ENCODE data around the gene TLE1.
"Not testable (repeated sequence)": the region's sequence is repeated elsewhere in the genome, so short reads cannot be mapped to it uniquely, and the experiment has no call there.

TLE1 gene

DNA sequence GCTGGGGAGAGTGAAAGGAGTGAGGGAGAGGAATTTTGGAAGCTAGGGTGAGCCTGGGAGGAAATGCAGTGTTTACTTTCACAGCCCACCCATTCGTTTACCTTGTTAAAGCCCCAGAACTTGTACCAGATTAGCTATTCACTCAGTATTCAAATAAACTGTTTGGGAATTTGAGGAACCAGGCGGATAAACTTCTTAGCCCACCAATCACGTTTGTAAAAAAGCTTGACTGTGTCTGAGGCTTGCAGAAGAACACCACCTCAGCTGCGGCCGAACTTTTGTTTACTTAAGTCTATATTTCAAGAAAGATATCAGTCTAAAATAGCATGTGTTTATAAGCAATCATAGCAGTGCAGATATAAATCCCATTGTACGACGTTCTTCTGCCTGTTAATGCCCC lies 5.2 kb upstream of the TLE1 start:
- Mint-ChIP-seq H3K4me1 (ENCODE audit: low read depth) (peaks cover 7% of the 10 kb centered on the region), H3K36me3 (ENCODE audit: low read depth) (no peaks in the 10 kb centered on the region), H3K27ac (no peak overlapping the region), H3K9me3 (no peaks in the 10 kb centered on the region), H3K4me3 (no peak overlapping the region), H3K27me3 (peaks cover 41% of the 10 kb centered on the region)
- intact Hi-C loops (cut with micrococcal nuclease): no loop called here

DNA sequence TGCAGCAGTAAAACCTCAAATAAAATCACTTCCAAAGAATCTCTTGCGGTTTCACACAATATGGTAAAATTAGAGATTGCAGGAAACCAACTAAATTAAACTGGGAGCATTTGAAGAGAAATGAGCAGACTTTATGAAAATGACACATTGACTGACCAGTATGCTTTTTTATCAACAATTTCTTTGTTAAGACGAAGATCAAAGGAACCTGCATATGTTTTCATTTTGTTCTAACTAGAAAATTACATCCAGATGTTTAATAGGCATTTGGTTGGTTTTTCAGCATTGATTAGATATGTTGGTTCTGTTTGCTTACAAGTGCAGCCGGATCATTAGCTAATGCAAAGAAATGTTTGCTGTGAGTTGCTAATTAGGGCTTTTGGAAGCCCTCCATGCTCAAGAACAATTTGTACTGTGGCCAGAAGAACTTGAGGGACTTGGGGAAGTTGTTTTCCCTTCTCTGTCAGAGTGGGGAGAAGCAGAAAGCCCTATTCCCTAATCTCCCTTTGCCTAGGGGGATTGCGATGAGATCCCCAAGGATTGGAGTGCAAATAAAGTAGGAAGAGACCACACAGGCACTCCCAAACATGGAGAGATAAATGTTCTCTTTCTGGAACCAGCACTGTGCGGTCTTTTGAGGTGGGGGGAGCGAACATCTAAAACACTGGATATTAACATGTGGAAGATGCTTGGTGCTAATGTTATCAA lies 4.5 kb upstream of the TLE1 start:
- intact Hi-C loops (cut with micrococcal nuclease): no loop called here
- H3K36me3 Mint-ChIP-seq (ENCODE audit: low read depth): peaks cover 5% of the 10 kb centered on the region
- peaks cover 12% of the 10 kb centered on the region for H3K4me1 Mint-ChIP-seq (ENCODE audit: low read depth)
- no peak overlapping the region for H3K27ac Mint-ChIP-seq
- no peak overlapping the region for H3K4me3 Mint-ChIP-seq
- peaks cover 44% of the 10 kb centered on the region for H3K27me3 Mint-ChIP-seq
- H3K9me3 Mint-ChIP-seq: no peaks in the 10 kb centered on the region

DNA sequence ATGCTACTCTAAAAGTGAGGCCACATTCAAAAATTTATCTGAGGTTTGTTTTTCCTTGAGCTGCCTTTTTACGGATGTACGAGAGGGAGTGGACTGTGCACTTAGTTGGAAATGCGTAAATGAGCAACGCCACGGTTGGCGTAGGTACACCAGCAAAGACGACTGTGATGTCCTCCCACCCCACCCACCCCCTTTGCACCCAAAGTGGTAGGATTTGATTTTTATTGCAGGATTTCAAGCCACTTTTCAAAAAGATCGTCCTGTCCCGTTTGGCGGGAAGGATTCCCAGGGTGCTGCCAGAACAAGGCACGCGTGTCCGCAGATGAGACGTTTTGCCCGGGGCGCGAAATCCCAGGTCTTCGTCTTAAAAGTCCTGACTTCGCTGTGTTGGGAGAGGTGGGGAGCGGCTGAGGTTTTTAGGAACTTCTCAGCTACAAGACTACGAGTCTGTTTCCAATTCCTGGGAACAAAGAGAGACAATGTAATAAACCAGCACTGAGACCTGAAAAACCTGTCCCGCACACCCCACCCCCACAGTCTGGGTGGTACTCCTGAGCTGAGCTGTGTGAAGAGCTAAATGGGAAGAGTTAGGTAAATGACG lies 1.0 kb upstream of the TLE1 start:
- peak overlapping the region; percentile 47 for H3K27ac Mint-ChIP-seq

DNA sequence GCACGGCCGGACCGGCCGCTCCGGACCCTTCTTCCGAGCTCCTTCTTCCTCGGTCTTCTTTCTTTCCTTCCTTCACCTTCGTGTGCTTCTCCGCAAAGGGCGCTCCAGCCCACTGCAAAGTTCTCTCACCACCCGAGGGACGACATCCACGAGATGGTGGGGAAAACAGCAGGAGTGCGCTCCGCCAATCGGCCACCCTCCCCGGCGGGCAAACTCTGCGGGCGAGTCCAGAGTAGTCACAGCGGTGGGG lies 329 bp downstream of the TLE1 start:
- intact Hi-C loops (cut with micrococcal nuclease); H3K9me3 Mint-ChIP-seq: not testable (repeated sequence)
- H3K27me3 Mint-ChIP-seq: peaks cover 53% of the 10 kb centered on the region
- peaks cover 28% of the 10 kb centered on the region for H3K4me1 Mint-ChIP-seq (ENCODE audit: low read depth)
- H3K36me3 Mint-ChIP-seq (ENCODE audit: low read depth): peaks cover 15% of the 10 kb centered on the region
- peak overlapping the region; percentile 99 for H3K4me3 Mint-ChIP-seq
- peak overlapping the region; percentile 74 for H3K27ac Mint-ChIP-seq

More for the DNA sequence above, 1.0 kb upstream of the TLE1 start:
- H3K36me3 Mint-ChIP-seq (ENCODE audit: low read depth): peaks cover 15% of the 10 kb centered on the region
- intact Hi-C loops (cut with micrococcal nuclease): loop anchor here (1.0 kb wide), 2 partner anchors 48 to 577 kb away; no protein-coding TSS in a partner anchor
- H3K9me3 Mint-ChIP-seq: no peaks in the 10 kb centered on the region
- H3K4me1 Mint-ChIP-seq (ENCODE audit: low read depth): peaks cover 28% of the 10 kb centered on the region
- H3K27me3 Mint-ChIP-seq: peaks cover 64% of the 10 kb centered on the region
- H3K4me3 Mint-ChIP-seq: peak overlapping the region; percentile 76

DNA sequence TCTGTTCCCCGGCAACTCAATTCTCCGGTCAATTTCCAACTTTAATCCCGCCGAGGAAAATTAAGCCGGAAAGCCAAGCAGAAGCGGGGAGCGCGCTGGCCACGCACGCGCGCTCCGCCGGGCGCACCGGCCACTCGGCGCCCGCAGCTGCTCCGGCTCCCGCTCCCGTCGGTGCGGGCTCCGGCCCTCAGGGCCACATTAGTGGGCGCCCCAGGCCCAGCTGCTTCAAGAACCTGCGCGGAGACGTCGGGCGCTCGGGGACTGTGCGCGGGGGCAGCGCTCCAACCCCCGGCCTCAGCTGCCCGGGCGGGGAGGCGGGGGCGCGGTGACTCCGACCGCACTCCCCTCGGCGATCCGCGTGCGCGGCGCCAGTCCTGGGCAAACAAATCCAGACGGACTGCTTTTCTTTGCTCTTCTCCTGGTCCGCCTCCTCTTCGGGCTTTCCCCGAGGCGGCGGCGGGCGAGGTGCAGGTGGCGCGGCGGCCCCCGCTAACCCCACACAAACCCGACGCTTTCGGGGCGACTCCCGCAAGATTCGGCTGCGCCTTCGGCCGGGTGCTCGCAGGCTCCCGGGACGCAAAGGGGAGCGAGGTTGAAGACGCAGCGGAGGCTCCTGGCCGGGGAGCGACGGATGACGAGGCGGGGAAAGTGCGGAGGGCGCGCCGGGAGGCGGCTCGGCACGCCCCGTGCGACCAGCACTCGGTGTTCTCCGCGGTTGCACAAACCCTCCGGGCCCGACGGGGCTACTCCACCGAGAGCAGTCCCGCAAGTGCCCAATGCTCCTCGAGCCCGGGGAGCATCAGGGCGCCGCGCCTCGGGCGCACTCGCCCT lies 870 bp downstream of the TLE1 start:
- H3K27ac Mint-ChIP-seq: peak overlapping the region; percentile 74
- peaks cover 48% of the 10 kb centered on the region for H3K27me3 Mint-ChIP-seq
- H3K9me3 Mint-ChIP-seq; intact Hi-C loops (cut with micrococcal nuclease): not testable (repeated sequence)
- H3K36me3 Mint-ChIP-seq (ENCODE audit: low read depth): peaks cover 15% of the 10 kb centered on the region
- peak overlapping the region; percentile 99 for H3K4me3 Mint-ChIP-seq
- peaks cover 28% of the 10 kb centered on the region for H3K4me1 Mint-ChIP-seq (ENCODE audit: low read depth)

DNA sequence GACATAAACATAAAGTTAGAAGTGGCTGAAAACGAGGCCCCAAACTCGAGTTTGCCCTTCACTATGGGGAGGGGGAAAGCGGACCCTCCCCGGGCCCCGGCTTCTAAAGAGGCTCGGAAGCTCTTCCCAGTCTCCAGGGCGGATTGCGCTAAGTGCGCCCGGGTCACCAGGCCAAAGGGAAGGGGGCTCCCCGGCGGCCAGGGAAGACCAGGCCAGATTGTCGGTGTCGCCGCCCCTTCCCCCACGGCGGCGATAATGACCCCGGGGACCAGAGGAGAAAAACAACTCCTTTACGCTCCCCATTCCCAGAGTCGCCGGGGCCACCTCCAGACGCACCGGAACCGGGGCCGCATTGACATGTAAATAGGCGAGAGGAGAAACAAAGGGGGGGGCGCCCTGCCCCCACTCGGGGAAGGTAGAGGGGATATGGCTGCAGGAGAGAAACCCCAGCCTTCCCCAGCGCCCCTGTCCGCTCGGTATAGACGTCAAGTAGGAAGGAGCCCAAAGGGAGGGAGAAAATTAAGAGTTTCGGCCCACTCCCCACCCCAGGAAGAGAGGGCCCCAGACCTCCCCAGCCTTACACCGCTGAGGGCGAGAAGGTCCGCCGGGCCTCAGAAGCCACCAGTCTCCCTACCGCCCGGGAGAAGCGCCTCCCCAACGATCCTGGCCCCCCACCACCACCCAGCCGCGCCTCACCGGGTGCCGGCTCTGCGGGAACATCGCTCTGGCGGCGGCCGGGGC lies 1.7 kb downstream of the TLE1 start:
- Mint-ChIP-seq H3K36me3 (ENCODE audit: low read depth) (peaks cover 15% of the 10 kb centered on the region), H3K9me3 (no peaks in the 10 kb centered on the region), H3K27ac (peak overlapping the region; percentile 74), H3K27me3 (peaks cover 42% of the 10 kb centered on the region), H3K4me3 (peak overlapping the region; percentile 99), H3K4me1 (ENCODE audit: low read depth) (peaks cover 32% of the 10 kb centered on the region)
- intact Hi-C loops (cut with micrococcal nuclease): no loop called here

DNA sequence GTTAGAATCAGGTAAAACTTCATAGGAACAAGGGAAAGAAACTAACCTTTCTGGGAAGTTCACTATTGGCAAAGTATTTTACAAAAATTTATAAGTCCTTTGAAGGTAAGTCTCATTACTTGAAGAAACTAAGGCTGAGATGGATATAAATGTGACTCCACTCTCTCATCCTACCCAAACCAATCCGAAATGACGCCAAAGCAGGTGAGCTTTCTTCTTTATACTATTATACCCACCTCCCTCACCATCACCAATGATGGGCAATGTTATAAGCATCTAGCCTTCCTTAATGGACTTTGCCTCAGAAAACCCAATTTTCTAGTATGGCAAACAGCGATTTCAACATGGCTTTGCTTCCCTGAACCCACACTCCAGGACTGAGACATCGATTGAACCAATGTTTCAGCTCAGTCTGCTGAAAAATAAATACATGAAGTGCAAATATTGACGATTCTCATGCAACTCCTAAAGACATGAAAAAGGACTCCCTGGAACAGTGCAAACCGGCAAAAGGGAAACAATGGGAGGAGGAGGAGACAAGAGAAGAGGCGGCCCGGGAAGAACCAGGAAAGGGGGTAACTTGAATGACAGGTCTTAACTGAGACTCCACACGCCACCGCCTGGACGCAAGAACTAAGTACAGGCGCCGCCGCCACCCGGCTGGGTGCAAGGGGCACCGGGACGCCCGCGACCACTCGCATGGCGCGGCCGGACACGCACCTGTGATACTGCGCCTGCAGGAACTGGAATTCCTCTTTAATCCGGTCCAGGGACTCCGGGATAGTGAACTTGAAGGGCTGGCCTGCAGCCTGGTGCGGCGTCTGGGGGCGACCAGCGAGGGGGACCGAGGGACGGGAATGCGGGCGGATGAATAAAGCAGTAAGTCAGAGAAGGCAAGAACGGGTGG lies 2.5 kb downstream of the TLE1 start:
- Mint-ChIP-seq H3K4me3 (peak overlapping the region; percentile 99), H3K27me3 (peaks cover 42% of the 10 kb centered on the region), H3K4me1 (ENCODE audit: low read depth) (peaks cover 38% of the 10 kb centered on the region), H3K27ac (peak overlapping the region; percentile 74), H3K36me3 (ENCODE audit: low read depth) (peaks cover 17% of the 10 kb centered on the region), H3K9me3 (no peaks in the 10 kb centered on the region)
- intact Hi-C loops (cut with micrococcal nuclease): no loop called here

DNA sequence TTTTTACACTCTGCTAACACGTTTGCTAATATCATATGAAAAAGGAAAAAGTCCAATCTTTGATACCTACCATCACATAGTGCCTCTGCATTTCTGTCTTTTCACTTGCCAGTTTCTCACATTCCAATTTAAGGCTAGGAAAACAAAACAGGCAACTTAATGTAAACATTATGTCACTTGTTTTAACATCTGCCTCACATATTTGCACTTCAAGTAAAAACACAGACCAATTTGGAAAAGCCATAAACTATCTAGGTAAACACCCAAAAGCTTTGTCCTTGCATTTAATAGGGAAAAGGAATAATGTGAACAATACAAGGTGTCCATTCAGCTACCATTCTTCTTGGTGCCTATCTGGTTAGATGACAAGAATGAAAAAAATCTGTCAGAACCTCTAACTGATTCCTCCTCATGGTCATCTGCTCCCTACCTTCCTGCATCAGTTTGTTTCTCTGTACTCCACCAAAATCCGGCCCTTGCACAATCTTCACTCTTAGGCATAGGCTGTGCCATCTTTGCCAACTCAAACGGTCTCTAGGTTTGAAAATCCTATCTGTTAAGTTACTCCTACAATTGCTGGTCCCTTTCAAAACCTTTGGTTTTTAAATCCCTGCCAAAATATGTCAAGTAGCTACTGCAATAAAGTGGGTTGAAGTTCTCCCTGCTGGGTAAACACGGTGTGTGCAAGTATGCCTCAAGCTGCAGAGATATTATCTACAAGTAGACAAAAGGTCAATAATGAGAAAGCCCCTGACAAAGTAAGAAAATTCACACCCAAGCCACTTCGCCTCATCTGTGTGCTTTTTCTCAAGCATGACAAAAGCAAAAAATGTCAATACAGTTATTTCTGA lies 3.4 kb downstream of the TLE1 start:
- intact Hi-C loops (cut with micrococcal nuclease): no loop called here
- Mint-ChIP-seq H3K27ac (no peak overlapping the region), H3K9me3 (no peaks in the 10 kb centered on the region), H3K27me3 (peaks cover 43% of the 10 kb centered on the region), H3K4me3 (no peak overlapping the region), H3K4me1 (ENCODE audit: low read depth) (peaks cover 38% of the 10 kb centered on the region), H3K36me3 (ENCODE audit: low read depth) (peaks cover 23% of the 10 kb centered on the region)

DNA sequence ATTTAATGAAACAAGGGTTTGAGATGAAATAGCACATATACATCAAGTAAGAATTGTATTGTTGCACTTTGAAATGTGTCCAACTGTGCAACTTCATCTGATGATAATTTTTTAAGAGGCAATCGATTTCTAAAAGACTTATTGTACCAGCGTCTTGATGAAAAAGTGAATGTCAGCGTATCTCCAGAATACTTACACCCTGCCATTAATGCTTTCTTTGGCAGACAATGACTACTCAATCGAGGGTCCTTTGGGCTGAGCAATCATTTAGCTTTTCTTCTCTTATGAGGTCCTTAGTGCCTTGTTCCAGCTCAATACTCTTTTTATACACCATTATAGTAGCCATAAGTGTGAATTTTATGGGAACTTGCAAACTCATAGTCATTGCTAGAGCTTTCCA lies 4.7 kb downstream of the TLE1 start:
- peaks cover 23% of the 10 kb centered on the region for H3K36me3 Mint-ChIP-seq (ENCODE audit: low read depth)
- H3K4me3 Mint-ChIP-seq: no peak overlapping the region
- no peak overlapping the region for H3K27ac Mint-ChIP-seq
- intact Hi-C loops (cut with micrococcal nuclease): no loop called here
- peaks cover 31% of the 10 kb centered on the region for H3K4me1 Mint-ChIP-seq (ENCODE audit: low read depth)
- H3K27me3 Mint-ChIP-seq: peaks cover 39% of the 10 kb centered on the region
- H3K9me3 Mint-ChIP-seq: no peaks in the 10 kb centered on the region

DNA sequence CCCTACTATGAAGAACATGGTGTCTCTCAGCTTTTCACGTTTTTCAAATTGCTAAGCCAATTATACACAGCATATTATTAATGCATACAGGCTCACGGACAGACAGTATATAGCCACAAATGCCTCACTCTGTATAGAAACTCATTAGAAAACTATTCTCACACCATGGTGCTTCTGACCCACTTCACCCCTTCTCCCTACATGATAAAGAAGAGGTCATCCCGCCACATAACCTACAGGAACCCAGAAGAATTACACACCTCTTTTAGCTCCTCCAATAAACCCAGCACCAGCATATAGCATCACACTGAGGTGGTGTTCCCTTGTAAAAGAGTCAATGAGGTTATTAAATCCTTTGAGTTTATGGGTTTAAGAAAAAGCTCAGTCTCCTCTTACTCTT lies 5.6 kb downstream of the TLE1 start:
- peaks cover 34% of the 10 kb centered on the region for H3K27me3 Mint-ChIP-seq
- H3K27ac Mint-ChIP-seq: no peak overlapping the region
- intact Hi-C loops (cut with micrococcal nuclease): no loop called here
- peaks cover 17% of the 10 kb centered on the region for H3K36me3 Mint-ChIP-seq (ENCODE audit: low read depth)
- no peaks in the 10 kb centered on the region for H3K9me3 Mint-ChIP-seq
- H3K4me1 Mint-ChIP-seq (ENCODE audit: low read depth): peaks cover 25% of the 10 kb centered on the region
- H3K4me3 Mint-ChIP-seq: no peak overlapping the region

DNA sequence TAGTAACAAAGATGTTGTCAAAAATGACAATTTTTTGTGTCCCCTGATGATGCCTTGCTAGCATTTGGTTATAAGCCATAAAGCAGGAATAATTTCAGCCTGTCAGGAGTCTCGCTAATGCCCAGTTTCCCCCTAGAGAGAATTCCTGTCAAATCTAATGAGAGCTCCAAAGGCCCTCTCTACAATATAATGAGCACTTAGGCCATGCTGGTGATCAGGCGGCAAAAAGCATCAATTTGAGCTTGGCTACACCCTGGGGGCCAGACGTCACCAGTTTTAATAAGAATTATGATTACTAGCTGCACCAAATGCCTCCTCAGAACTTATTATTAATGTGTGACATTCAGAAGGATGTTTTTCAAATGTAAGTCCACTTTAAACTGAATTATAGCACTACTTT lies 6.1 kb downstream of the TLE1 start:
- intact Hi-C loops (cut with micrococcal nuclease): no loop called here
- peaks cover 32% of the 10 kb centered on the region for H3K27me3 Mint-ChIP-seq
- no peak overlapping the region for H3K27ac Mint-ChIP-seq
- H3K36me3 Mint-ChIP-seq (ENCODE audit: low read depth): peaks cover 17% of the 10 kb centered on the region
- H3K4me1 Mint-ChIP-seq (ENCODE audit: low read depth): peaks cover 25% of the 10 kb centered on the region
- no peak overlapping the region for H3K4me3 Mint-ChIP-seq
- no peaks in the 10 kb centered on the region for H3K9me3 Mint-ChIP-seq

DNA sequence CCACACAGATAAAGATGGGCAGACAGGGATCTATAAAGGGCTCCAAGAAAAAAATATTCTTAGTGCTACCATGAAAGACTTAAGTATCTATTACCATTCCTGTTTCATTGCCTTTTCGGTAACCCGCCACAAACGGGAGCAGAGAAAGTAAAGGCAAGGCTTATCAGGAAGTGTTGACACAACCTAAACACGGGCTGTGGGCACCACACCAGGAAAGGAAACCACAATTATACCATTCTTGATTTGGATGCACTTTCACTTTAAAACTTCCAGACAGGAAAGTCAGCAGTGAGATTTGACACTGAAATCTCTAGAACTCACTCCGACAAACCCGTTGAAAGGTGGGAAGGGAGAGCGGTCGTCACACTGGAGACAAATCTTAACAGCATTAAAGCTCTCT lies 6.5 kb downstream of the TLE1 start:
- H3K36me3 Mint-ChIP-seq (ENCODE audit: low read depth): peaks cover 15% of the 10 kb centered on the region
- no peaks in the 10 kb centered on the region for H3K9me3 Mint-ChIP-seq
- intact Hi-C loops (cut with micrococcal nuclease): no loop called here
- H3K27ac Mint-ChIP-seq: no peak overlapping the region
- H3K4me1 Mint-ChIP-seq (ENCODE audit: low read depth): peaks cover 23% of the 10 kb centered on the region
- H3K4me3 Mint-ChIP-seq: no peak overlapping the region
- peaks cover 28% of the 10 kb centered on the region for H3K27me3 Mint-ChIP-seq

Data from dendritic cell treated with granulocyte-macrophage colony-stimulating factor and Interleukin-4, amounts not matched to agents 40 ng/mL and 50 ng/mL, for 4 days (primary cell).